Calu3 (cell line): ENCODE data around the gene PRKD3. TPM values are rescaled to one million over a fixed set of nuclear protein-coding genes. Genes with fewer than 3 reads are reported as not detected.
A peak's percentile ranks its signal among the peaks of the same experiment; 100 is the strongest.

Experiments used
- BruUV-seq: library from RNA; stranded (reverse); fragments of 400-500 nt; replicated peaks from 2 replicates; lab custom pipeline; 2021; lab: Mats Ljungman, UMichigan
- CTCF ChIA-PET: fragments of 300-600 bp; sonication (Branson Sonifier 250); formaldehyde crosslinking; loops from one replicate; lab custom pipeline; 2022; ENCODE audit warnings: antibody characterized with exemption; lab: Charles Lee
- DNase-seq: peaks from one replicate; pipeline ENCODE4 v3.0.0; 2022
- H3K27ac Mint-ChIP-seq: one replicate; pipeline ENCODE4 v1.8.0; 2022; ENCODE audit warnings: mixed read lengths; ENCODE audit not compliant: unreplicated experiment
- H3K27me3 Mint-ChIP-seq: one replicate; pipeline ENCODE4 v1.8.0; 2022; ENCODE audit warnings: mixed read lengths; ENCODE audit not compliant: unreplicated experiment
- H3K36me3 Mint-ChIP-seq: one replicate; pipeline ENCODE4 v1.8.0; 2022; ENCODE audit warnings: mild to moderate bottlenecking, moderate library complexity, mixed read lengths; ENCODE audit not compliant: insufficient read depth, unreplicated experiment
- H3K4me1 Mint-ChIP-seq: one replicate; pipeline ENCODE4 v1.8.0; 2022; ENCODE audit warnings: mild to moderate bottlenecking, low read depth, mixed read lengths; ENCODE audit not compliant: unreplicated experiment
- H3K4me3 Mint-ChIP-seq: one replicate; pipeline ENCODE4 v1.8.0; 2022; ENCODE audit warnings: mild to moderate bottlenecking, low read depth, moderate library complexity, mixed read lengths; ENCODE audit not compliant: unreplicated experiment
- H3K9me3 Mint-ChIP-seq: one replicate; pipeline ENCODE4 v1.8.0; 2022; ENCODE audit warnings: low read depth, mixed read lengths; ENCODE audit not compliant: unreplicated experiment
- intact Hi-C: fragments of 100-400 bp; cut with micrococcal nuclease; formaldehyde crosslinking; loops from one replicate; pipeline ENCODE4 v1.10.0; 2022; ENCODE audit not compliant: unreplicated experiment
- total RNA-seq: library from RNA; stranded (reverse); gene quantifications from 2 replicates; pipeline ENCODE4 v1.2.3, GENCODE V29; 2022
- TF ChIP-seq, protein P1 (sequence below): fragments of 200-600 bp; IDR thresholded peaks from one replicate; pipeline ENCODE4 v1.8.0; 2022; ENCODE audit warnings: antibody characterized with exemption; ENCODE audit not compliant: unreplicated experiment

Gene PRKD3
- total RNA-seq, 1 experiment from 2014 or later = 33.4 TPM

DNA sequence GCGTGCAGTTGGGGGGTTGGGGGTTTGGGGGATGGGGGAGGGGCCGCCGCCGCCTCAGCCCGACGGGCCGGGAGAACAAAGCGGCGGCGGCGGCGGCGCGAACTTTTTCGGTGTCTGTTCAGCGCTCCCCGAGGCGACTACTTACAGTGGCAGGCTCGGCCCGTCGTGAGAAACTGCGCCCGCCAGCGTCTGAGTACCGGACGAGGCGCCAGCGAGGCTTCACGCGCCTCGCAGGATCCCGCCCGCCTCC lies 172 bp downstream of the PRKD3 start:
- H3K4me3 Mint-ChIP-seq = peak overlapping the region; percentile 81
- H3K27ac Mint-ChIP-seq = no peak overlapping the region
- H3K36me3 Mint-ChIP-seq = peaks cover 24% of the 10 kb centered on the region
- TF ChIP-seq, protein P1, sequence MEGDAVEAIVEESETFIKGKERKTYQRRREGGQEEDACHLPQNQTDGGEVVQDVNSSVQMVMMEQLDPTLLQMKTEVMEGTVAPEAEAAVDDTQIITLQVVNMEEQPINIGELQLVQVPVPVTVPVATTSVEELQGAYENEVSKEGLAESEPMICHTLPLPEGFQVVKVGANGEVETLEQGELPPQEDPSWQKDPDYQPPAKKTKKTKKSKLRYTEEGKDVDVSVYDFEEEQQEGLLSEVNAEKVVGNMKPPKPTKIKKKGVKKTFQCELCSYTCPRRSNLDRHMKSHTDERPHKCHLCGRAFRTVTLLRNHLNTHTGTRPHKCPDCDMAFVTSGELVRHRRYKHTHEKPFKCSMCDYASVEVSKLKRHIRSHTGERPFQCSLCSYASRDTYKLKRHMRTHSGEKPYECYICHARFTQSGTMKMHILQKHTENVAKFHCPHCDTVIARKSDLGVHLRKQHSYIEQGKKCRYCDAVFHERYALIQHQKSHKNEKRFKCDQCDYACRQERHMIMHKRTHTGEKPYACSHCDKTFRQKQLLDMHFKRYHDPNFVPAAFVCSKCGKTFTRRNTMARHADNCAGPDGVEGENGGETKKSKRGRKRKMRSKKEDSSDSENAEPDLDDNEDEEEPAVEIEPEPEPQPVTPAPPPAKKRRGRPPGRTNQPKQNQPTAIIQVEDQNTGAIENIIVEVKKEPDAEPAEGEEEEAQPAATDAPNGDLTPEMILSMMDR = no peak
- BruUV-seq = no TSS peak
- H3K9me3 Mint-ChIP-seq = no peaks in the 10 kb centered on the region
- CTCF ChIA-PET = no interaction called here
- DNase-seq = no peak
- intact Hi-C loops = no loop called here
- peaks cover 9% of the 10 kb centered on the region for H3K27me3 Mint-ChIP-seq
- H3K4me1 Mint-ChIP-seq = peaks cover 26% of the 10 kb centered on the region

GRCh38 chr2:37323781-37324535 lies 675 bp downstream of the PRKD3 start:
- peaks cover 26% of the 10 kb centered on the region for H3K4me1 Mint-ChIP-seq
- CTCF ChIA-PET = no interaction called here
- TF ChIP-seq, protein P1 = no peak
- peak overlapping the region; percentile 81 for H3K4me3 Mint-ChIP-seq
- H3K9me3 Mint-ChIP-seq = no peaks in the 10 kb centered on the region
- H3K36me3 Mint-ChIP-seq = peaks cover 24% of the 10 kb centered on the region
- intact Hi-C loops = no loop called here
- H3K27me3 Mint-ChIP-seq = peaks cover 9% of the 10 kb centered on the region
- DNase-seq = peak; percentile 10
- BruUV-seq = TSS peak; percentile 38
- H3K27ac Mint-ChIP-seq = peak overlapping the region; percentile 89

GRCh38 chr2:37323176-37323780 lies 1.4 kb downstream of the PRKD3 start:
- Mint-ChIP-seq H3K9me3 (no peaks in the 10 kb centered on the region), H3K36me3 (peaks cover 24% of the 10 kb centered on the region), H3K4me3 (peak overlapping the region; percentile 81), H3K4me1 (peaks cover 33% of the 10 kb centered on the region), H3K27me3 (peaks cover 9% of the 10 kb centered on the region), H3K27ac (peak overlapping the region; percentile 89)
- DNase-seq = no peak
- BruUV-seq = no TSS peak
- TF ChIP-seq, protein P1 = no peak
- CTCF ChIA-PET = no interaction called here
- intact Hi-C loops = no loop called here

GRCh38 chr2:37322368-37322767 lies 2.3 kb downstream of the PRKD3 start:
- no TSS peak for BruUV-seq
- H3K4me1 Mint-ChIP-seq = peaks cover 34% of the 10 kb centered on the region
- intact Hi-C loops = no loop called here

More at GRCh38 chr2:37322368-37322767, 2.3 kb downstream of the PRKD3 start:
- TF ChIP-seq, protein P1 = no peak
- Mint-ChIP-seq H3K9me3 (no peaks in the 10 kb centered on the region), H3K27me3 (peaks cover 9% of the 10 kb centered on the region), H3K4me3 (no peak overlapping the region), H3K36me3 (peaks cover 24% of the 10 kb centered on the region), H3K27ac (no peak overlapping the region)
- CTCF ChIA-PET = no interaction called here
- no peak for DNase-seq
